Measurements from ENCODE around the gene NPHP4.
A peak's percentile ranks its signal among the peaks of the same experiment; 100 is the strongest.

Gene NPHP4

GRCh38 chr1:5945445-5945844 lies 46.8 kb downstream of the NPHP4 start:
- no peak overlapping the region for H3K27ac Mint-ChIP-seq
- no peak for ATAC-seq (replicated peaks)
- H3K36me3 Mint-ChIP-seq = peaks cover 28 to 54% of the 10 kb centered on the region in 2 donors
- peaks cover 0 to 5% of the 10 kb centered on the region in 2 donors for H3K27me3 Mint-ChIP-seq
- H3K9me3 Mint-ChIP-seq = no peaks in the 10 kb centered on the region
- H3K4me3 Mint-ChIP-seq = no peak overlapping the region
- H3K4me1 Mint-ChIP-seq = peaks cover 0 to 3% of the 10 kb centered on the region in 2 donors
- no peak for DNase-seq

GRCh38 chr1:5944843-5945167 lies 47.4 kb downstream of the NPHP4 start:
- Mint-ChIP-seq H3K36me3 (peaks cover 31 to 57% of the 10 kb centered on the region in 2 donors), H3K9me3 (no peaks in the 10 kb centered on the region), H3K27me3 (peaks cover 0 to 5% of the 10 kb centered on the region in 2 donors), H3K4me1 (peaks cover 0 to 2% of the 10 kb centered on the region in 2 donors), H3K27ac (no peak overlapping the region), H3K4me3 (no peak overlapping the region)
- ATAC-seq (replicated peaks) (no peak), DNase-seq (no peak)

GRCh38 chr1:5944154-5944842 lies 47.9 kb downstream of the NPHP4 start:
- Mint-ChIP-seq H3K27me3 (peaks cover 0 to 3% of the 10 kb centered on the region in 2 donors), H3K36me3 (peaks cover 28 to 57% of the 10 kb centered on the region in 2 donors), H3K4me1 (peaks cover 0 to under 1% of the 10 kb centered on the region in 2 donors), H3K4me3 (no peak overlapping the region), H3K27ac (no peak overlapping the region), H3K9me3 (no peaks in the 10 kb centered on the region)
- DNase-seq = no peak
- ATAC-seq (replicated peaks) = no peak

GRCh38 chr1:5943343-5944124 lies 48.7 kb downstream of the NPHP4 start:
- H3K4me1 Mint-ChIP-seq = no peaks in the 10 kb centered on the region
- no peak overlapping the region for H3K27ac Mint-ChIP-seq
- no peak overlapping the region for H3K4me3 Mint-ChIP-seq
- H3K9me3 Mint-ChIP-seq = no peaks in the 10 kb centered on the region
- DNase-seq (no peak), ATAC-seq (replicated peaks) (no peak)
- H3K27me3 Mint-ChIP-seq = no peaks in the 10 kb centered on the region
- peaks cover 25 to 51% of the 10 kb centered on the region in 2 donors for H3K36me3 Mint-ChIP-seq

GRCh38 chr1:5941671-5942070 lies 50.6 kb downstream of the NPHP4 start:
- Mint-ChIP-seq H3K27ac (no peak overlapping the region), H3K4me1 (no peaks in the 10 kb centered on the region), H3K27me3 (no peaks in the 10 kb centered on the region), H3K4me3 (no peak overlapping the region), H3K36me3 (peaks cover 15 to 45% of the 10 kb centered on the region in 2 donors), H3K9me3 (no peaks in the 10 kb centered on the region)
- no peak for ATAC-seq (replicated peaks)
- DNase-seq = no peak

- no peak for DNase-seq
- H3K9me3 Mint-ChIP-seq = no peaks in the 10 kb centered on the region
- no peak for ATAC-seq (replicated peaks)
- H3K4me1 Mint-ChIP-seq = no peaks in the 10 kb centered on the region
- no peak overlapping the region for H3K4me3 Mint-ChIP-seq
- peaks cover 15 to 49% of the 10 kb centered on the region in 2 donors for H3K36me3 Mint-ChIP-seq
- no peak overlapping the region for H3K27ac Mint-ChIP-seq
- H3K27me3 Mint-ChIP-seq = no peaks in the 10 kb centered on the region
These were observed 51.4 kb downstream of the NPHP4 start for GRCh38 chr1:5940723-5941407.

- H3K4me3 Mint-ChIP-seq = no peak overlapping the region
- ATAC-seq (replicated peaks) (no peak), DNase-seq (no peak)
- H3K9me3 Mint-ChIP-seq = no peaks in the 10 kb centered on the region
- no peak overlapping the region for H3K27ac Mint-ChIP-seq
- H3K27me3 Mint-ChIP-seq = no peaks in the 10 kb centered on the region
- no peaks in the 10 kb centered on the region for H3K4me1 Mint-ChIP-seq
- H3K36me3 Mint-ChIP-seq = peaks cover 7 to 38% of the 10 kb centered on the region in 2 donors
These were observed 52.7 kb downstream of the NPHP4 start for GRCh38 chr1:5939271-5940170.

GRCh38 chr1:5938101-5938646 lies 54.1 kb downstream of the NPHP4 start:
- DNase-seq = no peak
- no peak for ATAC-seq (replicated peaks)
- H3K4me3 Mint-ChIP-seq = no peak overlapping the region
- H3K9me3 Mint-ChIP-seq = no peaks in the 10 kb centered on the region
- H3K36me3 Mint-ChIP-seq = peaks cover 6 to 33% of the 10 kb centered on the region in 2 donors
- H3K27me3 Mint-ChIP-seq = no peaks in the 10 kb centered on the region
- peak overlapping the region; percentile 28 for H3K27ac Mint-ChIP-seq
- H3K4me1 Mint-ChIP-seq = no peaks in the 10 kb centered on the region

GRCh38 chr1:5937373-5937857 lies 54.8 kb downstream of the NPHP4 start:
- Mint-ChIP-seq H3K27ac (no peak overlapping the region), H3K4me1 (no peaks in the 10 kb centered on the region), H3K27me3 (no peaks in the 10 kb centered on the region), H3K4me3 (no peak overlapping the region), H3K9me3 (no peaks in the 10 kb centered on the region), H3K36me3 (peaks cover 12 to 40% of the 10 kb centered on the region in 2 donors)
- no peak for DNase-seq
- no peak for ATAC-seq (replicated peaks)

GRCh38 chr1:5936621-5937372 lies 55.4 kb downstream of the NPHP4 start:
- no peaks in the 10 kb centered on the region for H3K9me3 Mint-ChIP-seq
- H3K36me3 Mint-ChIP-seq = peaks cover 11 to 44% of the 10 kb centered on the region in 2 donors
- ATAC-seq (replicated peaks) (no peak), DNase-seq (no peak)
- H3K4me1 Mint-ChIP-seq = no peaks in the 10 kb centered on the region
- H3K4me3 Mint-ChIP-seq = no peak overlapping the region
- H3K27me3 Mint-ChIP-seq = no peaks in the 10 kb centered on the region
- H3K27ac Mint-ChIP-seq = no peak overlapping the region

- Mint-ChIP-seq H3K36me3 (peaks cover 11 to 40% of the 10 kb centered on the region in 2 donors), H3K27ac (no peak overlapping the region), H3K4me3 (no peak overlapping the region), H3K27me3 (no peaks in the 10 kb centered on the region), H3K9me3 (no peaks in the 10 kb centered on the region), H3K4me1 (no peaks in the 10 kb centered on the region)
- DNase-seq (no peak), ATAC-seq (replicated peaks) (no peak)
These were observed 56.1 kb downstream of the NPHP4 start for GRCh38 chr1:5936126-5936525.

GRCh38 chr1:5935026-5935425 lies 57.2 kb downstream of the NPHP4 start:
- peaks cover 13 to 48% of the 10 kb centered on the region in 2 donors for H3K36me3 Mint-ChIP-seq
- H3K4me1 Mint-ChIP-seq = no peaks in the 10 kb centered on the region
- no peak overlapping the region for H3K27ac Mint-ChIP-seq
- ATAC-seq (replicated peaks) (no peak), DNase-seq (no peak)
- H3K9me3 Mint-ChIP-seq = no peaks in the 10 kb centered on the region
- H3K27me3 Mint-ChIP-seq = no peaks in the 10 kb centered on the region
- no peak overlapping the region for H3K4me3 Mint-ChIP-seq
